Panc1 (cell line): ENCODE measurements around the gene RRP8. TPM values are rescaled to one million over a fixed set of nuclear protein-coding genes. Genes with fewer than 3 reads are reported as not detected.

Experiments used
- ATAC-seq: fragments of 200-7000 bp; cut with Tn5 transposase; 2 replicates; pipeline ENCODE4 v1.9.1; 2020; ENCODE audit warnings: mild to moderate bottlenecking, moderate library complexity
- BruUV-seq: library from RNA; stranded (reverse); fragments of 400-500 nt; replicated peaks from 2 replicates; lab custom pipeline; 2021; lab: Mats Ljungman, UMichigan
- CTCF ChIA-PET: fragments of 300-600 bp; sonication (Branson Sonifier 250); formaldehyde crosslinking; loops from one replicate; lab custom pipeline; 2022; ENCODE audit warnings: antibody characterized with exemption; lab: Charles Lee
- POLR2A ChIA-PET: fragments of 300-600 bp; sonication (Branson Sonifier 250); formaldehyde crosslinking; loops from one replicate; lab custom pipeline; 2022; ENCODE audit warnings: antibody characterized with exemption; lab: Charles Lee
- DNase-seq: peaks from one replicate; pipeline ENCODE4 v3.0.0-alpha.2; 2010; ENCODE audit warnings: low read depth, low spot score
- H3K27ac ChIP-seq: 2 replicates; pipeline ENCODE4 v1.5.1; 2011; ENCODE audit warnings: mild to moderate bottlenecking, low read length, inconsistent platforms
- H3K27me3 ChIP-seq: fragments of 200-500 bp; sonication (Bioruptor generic); 2 replicates; pipeline ENCODE4 v1.6.0; 2014; ENCODE audit warnings: low read length, inconsistent platforms; ENCODE audit not compliant: control insufficient read depth, insufficient read depth
- H3K36me3 ChIP-seq: fragments of 200-500 bp; sonication (Bioruptor generic); 2 replicates; pipeline ENCODE4 v1.5.1; 2014; ENCODE audit warnings: inconsistent platforms, mild to moderate bottlenecking, low read length, moderate library complexity; ENCODE audit not compliant: control insufficient read depth, insufficient read depth
- H3K4me1 ChIP-seq: 2 replicates; pipeline ENCODE4 v1.5.1; 2011; ENCODE audit warnings: inconsistent platforms, mild to moderate bottlenecking, low read length, moderate library complexity; ENCODE audit not compliant: control insufficient read depth, insufficient read depth
- H3K4me3 ChIP-seq, 2 experiments: 2 replicates each; pipeline ENCODE4 v1.5.1; 2011 to 2012; ENCODE audit warnings: low read depth in 2 of 2, low read length in 2 of 2, mild to moderate bottlenecking in 2 of 2, inconsistent platforms in 1 of 2, moderate library complexity in 1 of 2
- H3K9me3 ChIP-seq: fragments of 200-500 bp; sonication (Bioruptor generic); 2 replicates; pipeline ENCODE4 v1.5.1; 2014; ENCODE audit warnings: low read depth, mild to moderate bottlenecking, inconsistent platforms, low read length, moderate library complexity; ENCODE audit not compliant: control insufficient read depth, insufficient read depth
- POLR2AphosphoS5 ChIP-seq: IDR thresholded peaks from 2 replicates; pipeline ENCODE4 v1.6.1; 2012; ENCODE audit warnings: mild to moderate bottlenecking, low read depth, low read length, moderate library complexity
- SIN3A ChIP-seq: IDR thresholded peaks from 2 replicates; pipeline ENCODE4 v1.6.1; 2012; ENCODE audit warnings: low read depth, mild to moderate bottlenecking, low read length, moderate library complexity, borderline replicate concordance; ENCODE audit not compliant: insufficient read depth
- TCF7L2 ChIP-seq: IDR thresholded peaks from 2 replicates; pipeline ENCODE4 v1.6.1; 2011; ENCODE audit warnings: mild to moderate bottlenecking, low read depth, low read length, inconsistent platforms
- in situ Hi-C: cut with HindIII; loops from 2 replicates; pipeline ENCODE4 v1.10.0; 2016; ENCODE audit warnings: low sequenced_read_pairs, low pct_unique_long_range_greater_than_20kb
- intact Hi-C: fragments of 100-400 bp; cut with micrococcal nuclease; formaldehyde crosslinking; loops from one replicate; pipeline ENCODE4 v1.10.0; 2022; ENCODE audit not compliant: unreplicated experiment
- total RNA-seq: library from RNA; stranded (reverse); gene quantifications from one replicate; pipeline ENCODE4 v1.2.1, GENCODE V29; 2021; ENCODE audit not compliant: unreplicated experiment
- TF ChIP-seq, protein P1 (sequence below), 2 experiments: IDR thresholded peaks; 2 replicates each; pipeline ENCODE4 v1.6.1; 2011 to 2012; ENCODE audit warnings: low read depth in 2 of 2, control low read depth in 1 of 2, low read length in 1 of 2, mild to moderate bottlenecking in 1 of 2, moderate library complexity in 1 of 2; ENCODE audit not compliant: insufficient read depth in 1 of 2
- TF ChIP-seq, protein P2 (sequence below): fragments of 450-650 bp; IDR thresholded peaks from 2 replicates; pipeline ENCODE4 v1.5.1; 2017; ENCODE audit warnings: mild to moderate bottlenecking

Gene RRP8
- total RNA-seq, 1 experiment from 2014 or later, result 23.1 TPM

DNA sequence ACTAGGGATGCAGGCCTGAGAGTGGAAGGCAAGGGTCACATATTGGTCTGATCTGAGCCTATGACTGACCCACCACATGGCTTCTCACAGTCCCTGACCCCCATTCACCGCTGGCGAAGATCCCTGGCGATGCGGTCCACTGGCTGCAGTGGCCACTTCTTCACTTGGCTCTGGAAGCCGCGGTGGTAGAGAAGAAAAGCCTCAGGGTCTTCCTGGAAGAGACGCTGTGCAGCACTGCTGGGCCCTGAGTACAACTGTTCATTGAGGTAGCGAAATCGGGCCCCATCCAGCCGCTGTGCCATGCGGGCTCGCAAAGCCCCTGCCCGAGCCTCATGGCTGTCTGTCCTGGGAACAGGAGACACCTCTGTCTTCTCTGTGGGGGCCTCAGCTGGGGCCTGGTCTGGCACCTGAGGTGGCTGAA, 2.4 kb downstream of the RRP8 start:
- H3K4me3 ChIP-seq, result no peak overlapping the region
- in situ Hi-C loops (no loop called here), intact Hi-C loops (loop anchor here (10.0 kb wide), 1 partner anchor 226 kb away; no protein-coding TSS in a partner anchor)
- H3K27ac ChIP-seq, result no peak overlapping the region
- BruUV-seq, result no TSS peak
- H3K36me3 ChIP-seq, result peaks cover 12% of the 10 kb centered on the region
- CTCF ChIA-PET, result no interaction called here
- no peaks in the 10 kb centered on the region for H3K9me3 ChIP-seq
- DNase-seq (no peak), ATAC-seq (no peak)
- no peaks in the 10 kb centered on the region for H3K27me3 ChIP-seq
- POLR2A ChIA-PET, result no interaction called here
- TF ChIP-seq TCF7L2 (no peak), SIN3A (no peak), POLR2AphosphoS5 (no peak)
- TF ChIP-seq, protein P1, sequence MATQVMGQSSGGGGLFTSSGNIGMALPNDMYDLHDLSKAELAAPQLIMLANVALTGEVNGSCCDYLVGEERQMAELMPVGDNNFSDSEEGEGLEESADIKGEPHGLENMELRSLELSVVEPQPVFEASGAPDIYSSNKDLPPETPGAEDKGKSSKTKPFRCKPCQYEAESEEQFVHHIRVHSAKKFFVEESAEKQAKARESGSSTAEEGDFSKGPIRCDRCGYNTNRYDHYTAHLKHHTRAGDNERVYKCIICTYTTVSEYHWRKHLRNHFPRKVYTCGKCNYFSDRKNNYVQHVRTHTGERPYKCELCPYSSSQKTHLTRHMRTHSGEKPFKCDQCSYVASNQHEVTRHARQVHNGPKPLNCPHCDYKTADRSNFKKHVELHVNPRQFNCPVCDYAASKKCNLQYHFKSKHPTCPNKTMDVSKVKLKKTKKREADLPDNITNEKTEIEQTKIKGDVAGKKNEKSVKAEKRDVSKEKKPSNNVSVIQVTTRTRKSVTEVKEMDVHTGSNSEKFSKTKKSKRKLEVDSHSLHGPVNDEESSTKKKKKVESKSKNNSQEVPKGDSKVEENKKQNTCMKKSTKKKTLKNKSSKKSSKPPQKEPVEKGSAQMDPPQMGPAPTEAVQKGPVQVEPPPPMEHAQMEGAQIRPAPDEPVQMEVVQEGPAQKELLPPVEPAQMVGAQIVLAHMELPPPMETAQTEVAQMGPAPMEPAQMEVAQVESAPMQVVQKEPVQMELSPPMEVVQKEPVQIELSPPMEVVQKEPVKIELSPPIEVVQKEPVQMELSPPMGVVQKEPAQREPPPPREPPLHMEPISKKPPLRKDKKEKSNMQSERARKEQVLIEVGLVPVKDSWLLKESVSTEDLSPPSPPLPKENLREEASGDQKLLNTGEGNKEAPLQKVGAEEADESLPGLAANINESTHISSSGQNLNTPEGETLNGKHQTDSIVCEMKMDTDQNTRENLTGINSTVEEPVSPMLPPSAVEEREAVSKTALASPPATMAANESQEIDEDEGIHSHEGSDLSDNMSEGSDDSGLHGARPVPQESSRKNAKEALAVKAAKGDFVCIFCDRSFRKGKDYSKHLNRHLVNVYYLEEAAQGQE (IDR thresholded peaks at IDR 0.05; ENCODE audit: insufficient read depth in 1 of 2, low read depth in 2 of 2, low read length in 1 of 2), result no peak
- TF ChIP-seq, protein P2, sequence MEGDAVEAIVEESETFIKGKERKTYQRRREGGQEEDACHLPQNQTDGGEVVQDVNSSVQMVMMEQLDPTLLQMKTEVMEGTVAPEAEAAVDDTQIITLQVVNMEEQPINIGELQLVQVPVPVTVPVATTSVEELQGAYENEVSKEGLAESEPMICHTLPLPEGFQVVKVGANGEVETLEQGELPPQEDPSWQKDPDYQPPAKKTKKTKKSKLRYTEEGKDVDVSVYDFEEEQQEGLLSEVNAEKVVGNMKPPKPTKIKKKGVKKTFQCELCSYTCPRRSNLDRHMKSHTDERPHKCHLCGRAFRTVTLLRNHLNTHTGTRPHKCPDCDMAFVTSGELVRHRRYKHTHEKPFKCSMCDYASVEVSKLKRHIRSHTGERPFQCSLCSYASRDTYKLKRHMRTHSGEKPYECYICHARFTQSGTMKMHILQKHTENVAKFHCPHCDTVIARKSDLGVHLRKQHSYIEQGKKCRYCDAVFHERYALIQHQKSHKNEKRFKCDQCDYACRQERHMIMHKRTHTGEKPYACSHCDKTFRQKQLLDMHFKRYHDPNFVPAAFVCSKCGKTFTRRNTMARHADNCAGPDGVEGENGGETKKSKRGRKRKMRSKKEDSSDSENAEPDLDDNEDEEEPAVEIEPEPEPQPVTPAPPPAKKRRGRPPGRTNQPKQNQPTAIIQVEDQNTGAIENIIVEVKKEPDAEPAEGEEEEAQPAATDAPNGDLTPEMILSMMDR, result no peak
- H3K4me1 ChIP-seq, result peaks cover 23% of the 10 kb centered on the region

DNA sequence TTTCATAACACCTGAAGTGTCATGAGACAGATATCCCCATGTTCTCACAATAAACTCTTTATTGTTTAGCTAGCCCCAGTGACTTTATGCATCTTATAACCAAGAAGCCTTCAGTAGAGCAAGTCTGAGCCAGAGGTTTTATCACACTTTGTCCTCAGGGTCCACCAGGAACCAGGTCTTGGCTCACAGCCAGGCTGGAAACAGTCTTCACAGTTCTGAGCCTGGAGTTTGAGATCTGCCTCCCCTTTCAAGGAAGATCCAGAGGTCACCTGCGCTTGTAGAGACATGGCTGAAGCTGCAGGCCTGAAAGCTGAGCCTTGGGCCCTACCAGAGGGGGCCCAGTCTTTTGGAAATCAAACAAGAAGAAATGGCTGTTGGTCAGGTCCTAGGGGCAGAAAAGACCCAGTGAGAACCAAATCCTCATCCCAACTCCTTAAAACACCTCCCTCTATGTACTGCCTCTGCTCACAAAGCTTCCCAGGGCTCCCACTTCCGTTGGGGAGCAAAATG, 3.5 kb downstream of the RRP8 start:
- intact Hi-C loops, result loop anchor here (5.0 to 10.0 kb wide), 2 partner anchors 68 to 225 kb away; no protein-coding TSS in a partner anchor
- TF ChIP-seq, protein P1 (IDR thresholded peaks at IDR 0.05; ENCODE audit: insufficient read depth in 1 of 2, low read depth in 2 of 2, low read length in 1 of 2), result no peak
- TF ChIP-seq SIN3A (no peak), POLR2AphosphoS5 (no peak), TCF7L2 (no peak)
- TF ChIP-seq, protein P2, result no peak
- no peak overlapping the region for H3K4me3 ChIP-seq
- H3K27me3 ChIP-seq, result no peaks in the 10 kb centered on the region
- ChIA-PET CTCF (no interaction called here), POLR2A (interaction anchor here (0.6 kb wide), 1 partner anchor 103 kb away, joined by 8 read pairs; the partner anchor contains the start of gene DNHD1)
- BruUV-seq, result no TSS peak
- H3K4me1 ChIP-seq, result peaks cover 12% of the 10 kb centered on the region
- ATAC-seq, result no peak
- no peaks in the 10 kb centered on the region for H3K9me3 ChIP-seq
- in situ Hi-C loops, result no loop called here
- H3K36me3 ChIP-seq, result peaks cover 12% of the 10 kb centered on the region
- H3K27ac ChIP-seq, result no peak overlapping the region
- DNase-seq, result no peak
